Neuronal stem cell (in vitro differentiated cells): ENCODE measurements around the gene RANBP3.

Source experiments
- DNase-seq: peaks from one replicate; pipeline ENCODE4 v3.0.0-alpha.2; 2013; ENCODE audit warnings: low spot score
- H2AFZ ChIP-seq: one replicate; pipeline ENCODE4 v1.6.1; 2013; ENCODE audit warnings: mild to moderate bottlenecking, low read length, inconsistent platforms
- H2AK5ac ChIP-seq: 2 replicates; pipeline ENCODE4 v1.6.1; 2013; ENCODE audit warnings: low read depth, mild to moderate bottlenecking, inconsistent platforms, low read length, moderate library complexity, mixed read lengths
- H2BK120ac ChIP-seq: 2 replicates; pipeline ENCODE4 v1.6.1; 2013; ENCODE audit warnings: low read depth, mild to moderate bottlenecking, inconsistent platforms, low read length, moderate library complexity, mixed read lengths
- H2BK12ac ChIP-seq: one replicate; pipeline ENCODE4 v1.6.1; 2013; ENCODE audit warnings: low read length, inconsistent platforms
- H2BK15ac ChIP-seq: 2 replicates; pipeline ENCODE4 v1.6.1; 2013; ENCODE audit warnings: mild to moderate bottlenecking, low read length, inconsistent platforms, mixed read lengths
- H2BK5ac ChIP-seq: one replicate; pipeline ENCODE4 v1.6.1; 2013; ENCODE audit warnings: inconsistent platforms, mild to moderate bottlenecking, low read length, moderate library complexity
- H3K14ac ChIP-seq: one replicate; pipeline ENCODE4 v1.6.1; 2013; ENCODE audit warnings: low read length, inconsistent platforms
- H3K18ac ChIP-seq: 2 replicates; pipeline ENCODE4 v1.6.1; 2013; ENCODE audit warnings: low read length, inconsistent platforms
- H3K23ac ChIP-seq: 2 replicates; pipeline ENCODE4 v1.6.1; 2013; ENCODE audit warnings: low read depth, mild to moderate bottlenecking, mixed read lengths, low read length, inconsistent platforms; ENCODE audit not compliant: poor library complexity
- H3K27ac ChIP-seq: replicated peaks from 3 replicates; pipeline ENCODE4 v1.5.1; 2013; ENCODE audit warnings: low read length, inconsistent platforms
- H3K27me3 ChIP-seq, 3 experiments: 2 replicates each; pipeline ENCODE4 v1.6.1; 2013; ENCODE audit warnings: low read length in 3 of 3, mild to moderate bottlenecking in 2 of 3, inconsistent platforms in 1 of 3, low read depth in 1 of 3, mixed read lengths in 1 of 3, moderate library complexity in 1 of 3; ENCODE audit not compliant: control insufficient read depth in 3 of 3, insufficient read depth in 3 of 3
- H3K36me3 ChIP-seq, 2 donors: replicated peaks in 1 of 2; 2 replicates each; pipeline ENCODE4 v1.6.1; 2013; ENCODE audit warnings: low read length in 2 of 2; ENCODE audit not compliant: control insufficient read depth in 2 of 2, insufficient read depth in 2 of 2
- H3K4ac ChIP-seq: 2 replicates; pipeline ENCODE4 v1.6.1; 2013; ENCODE audit warnings: inconsistent platforms, mild to moderate bottlenecking, low read length, moderate library complexity
- H3K4me1 ChIP-seq, 2 donors: 1 replicate in 1 of 2; 2 replicates in 1 of 2; pipeline ENCODE4 v1.6.1; 2013; ENCODE audit warnings: low read length in 2 of 2, low read depth in 1 of 2; ENCODE audit not compliant: control insufficient read depth in 2 of 2, insufficient read depth in 1 of 2
- H3K4me2 ChIP-seq: one replicate; pipeline ENCODE4 v1.6.1; 2013; ENCODE audit warnings: mild to moderate bottlenecking, low read length, inconsistent platforms; ENCODE audit not compliant: insufficient read depth, poor library complexity, severe bottlenecking
- H3K4me3 ChIP-seq, 2 donors: 2 replicates each; pipeline ENCODE4 v1.5.1; 2013; ENCODE audit warnings: low read length in 2 of 2, mild to moderate bottlenecking in 2 of 2, inconsistent platforms in 1 of 2, moderate library complexity in 1 of 2
- H3K79me1 ChIP-seq: one replicate; pipeline ENCODE4 v1.6.1; 2013; ENCODE audit warnings: low read depth, mild to moderate bottlenecking, inconsistent platforms, low read length, moderate library complexity
- H3K9ac ChIP-seq: one replicate; pipeline ENCODE4 v1.6.1; 2013; ENCODE audit warnings: mild to moderate bottlenecking, low read depth, low read length, inconsistent platforms; ENCODE audit not compliant: poor library complexity
- H3K9me3 ChIP-seq, 2 donors: replicated peaks in 1 of 2; 2 replicates each; pipeline versions ENCODE3 to v1.6.1; 2013; ENCODE audit warnings: low read length in 2 of 2, mild to moderate bottlenecking in 2 of 2, inconsistent platforms in 1 of 2, low read depth in 1 of 2, mixed read lengths in 1 of 2, moderate library complexity in 1 of 2; ENCODE audit not compliant: control insufficient read depth in 2 of 2, insufficient read depth in 1 of 2
- H4K8ac ChIP-seq: one replicate; pipeline ENCODE4 v1.6.1; 2013; ENCODE audit warnings: low read depth, mild to moderate bottlenecking, inconsistent platforms, low read length, moderate library complexity
- H4K91ac ChIP-seq: one replicate; pipeline ENCODE4 v1.6.1; 2013; ENCODE audit warnings: low read length, low read depth, mild to moderate bottlenecking, inconsistent platforms; ENCODE audit not compliant: poor library complexity
- WGBS, 2 donors: extraction: QIAGEN DNeasy Blood & Tissue Kit; methylation state at CpG; one replicate each; pipeline ENCODE4 v1.1.7; 2013; ENCODE audit warnings: missing lambda C conversion rate in 2 of 2, mixed read lengths in 1 of 2; ENCODE audit not compliant: insufficient read length in 2 of 2, insufficient replicate concordance in 1 of 2; ENCODE audit errors: extremely low coverage in 2 of 2; 5-methylcytosine and 5-hydroxymethylcytosine counted together

The RANBP3 gene

DNA sequence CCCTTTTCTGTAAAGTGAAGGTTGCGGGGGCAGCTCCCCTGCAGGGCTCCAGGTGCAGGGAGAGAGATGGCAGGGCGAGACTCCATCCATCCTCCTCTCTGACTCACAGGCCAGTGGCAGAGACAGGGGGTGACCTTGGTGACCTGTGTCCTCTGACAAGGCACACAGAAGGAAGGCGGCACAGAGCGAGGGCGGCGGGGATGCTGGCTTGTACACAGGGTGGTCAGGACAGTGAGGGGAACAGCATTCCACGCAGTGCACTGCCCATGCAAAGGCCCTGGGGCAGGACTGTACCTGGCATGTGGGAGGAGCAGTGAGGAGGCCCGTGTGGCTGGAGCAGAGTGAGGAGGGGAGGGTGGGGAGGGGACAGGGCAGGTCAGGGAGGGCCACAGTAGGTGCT, 82.0 kb downstream of the RANBP3 start:
- Histone ChIP-seq H3K4me2 (no peak overlapping the region), H2BK12ac (no peak overlapping the region), H3K36me3 (peaks cover 19 to 27% of the 10 kb centered on the region in 2 donors), H3K4ac (no peak overlapping the region), H2AFZ (no peak overlapping the region), H3K14ac (no peak overlapping the region), H2BK15ac (no peak overlapping the region), H3K79me1 (peaks cover 10% of the 10 kb centered on the region), H3K27ac (no peak overlapping the region), H3K23ac (peak overlapping the region; percentile 65), H4K91ac (no peak overlapping the region), H3K18ac (no peak overlapping the region), H3K4me3 (no peak overlapping the region), H2BK5ac (no peak overlapping the region), H4K8ac (no peak overlapping the region), H2BK120ac (no peak overlapping the region), H3K9me3 (no peaks in the 10 kb centered on the region), H2AK5ac (no peak overlapping the region), H3K4me1 (peaks cover 3 to 5% of the 10 kb centered on the region in 2 donors), H3K9ac (no peak overlapping the region), H3K27me3 (no peaks in the 10 kb centered on the region)
- no peak for DNase-seq
- WGBS, 2 donors = no CpG with 5 or more reads among the region's 8 CpGs

DNA sequence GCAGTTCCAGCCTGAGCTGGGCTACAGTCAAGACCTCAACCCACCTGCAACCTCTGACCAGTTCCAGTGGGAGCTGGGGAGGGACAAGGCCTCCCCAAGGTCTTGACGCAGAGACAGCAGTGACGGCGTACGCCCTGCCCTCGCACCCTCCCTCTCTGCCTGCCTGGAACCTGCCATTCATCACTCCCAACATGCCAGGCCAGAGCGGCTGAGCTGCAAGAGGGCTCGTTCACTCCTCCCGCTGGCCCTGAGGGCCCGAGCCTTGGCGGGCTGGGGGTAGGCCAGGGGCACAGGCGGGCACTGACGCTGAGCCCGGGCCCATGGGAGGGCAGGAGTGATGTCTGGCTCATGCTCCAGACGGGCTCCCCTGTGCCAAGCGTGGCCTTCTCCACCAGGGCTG, 82.5 kb downstream of the RANBP3 start:
- Histone ChIP-seq H3K4me2 (no peak overlapping the region), H2BK120ac (no peak overlapping the region), H2BK12ac (no peak overlapping the region), H3K23ac (no peak overlapping the region), H3K18ac (no peak overlapping the region), H4K8ac (no peak overlapping the region), H3K79me1 (peaks cover 10% of the 10 kb centered on the region), H3K9ac (no peak overlapping the region), H3K36me3 (peaks cover 18 to 25% of the 10 kb centered on the region in 2 donors), H3K4me3 (no peak overlapping the region), H3K27me3 (no peaks in the 10 kb centered on the region), H2BK5ac (peak overlapping the region; percentile 53), H3K9me3 (no peaks in the 10 kb centered on the region), H2BK15ac (no peak overlapping the region), H3K14ac (no peak overlapping the region), H3K27ac (no peak overlapping the region), H2AK5ac (no peak overlapping the region), H4K91ac (no peak overlapping the region), H3K4ac (no peak overlapping the region), H3K4me1 (peaks cover 3 to 5% of the 10 kb centered on the region in 2 donors), H2AFZ (no peak overlapping the region)
- no peak for DNase-seq
- no CpG with 5 or more reads among the region's 15 CpGs for WGBS, 2 donors

DNA sequence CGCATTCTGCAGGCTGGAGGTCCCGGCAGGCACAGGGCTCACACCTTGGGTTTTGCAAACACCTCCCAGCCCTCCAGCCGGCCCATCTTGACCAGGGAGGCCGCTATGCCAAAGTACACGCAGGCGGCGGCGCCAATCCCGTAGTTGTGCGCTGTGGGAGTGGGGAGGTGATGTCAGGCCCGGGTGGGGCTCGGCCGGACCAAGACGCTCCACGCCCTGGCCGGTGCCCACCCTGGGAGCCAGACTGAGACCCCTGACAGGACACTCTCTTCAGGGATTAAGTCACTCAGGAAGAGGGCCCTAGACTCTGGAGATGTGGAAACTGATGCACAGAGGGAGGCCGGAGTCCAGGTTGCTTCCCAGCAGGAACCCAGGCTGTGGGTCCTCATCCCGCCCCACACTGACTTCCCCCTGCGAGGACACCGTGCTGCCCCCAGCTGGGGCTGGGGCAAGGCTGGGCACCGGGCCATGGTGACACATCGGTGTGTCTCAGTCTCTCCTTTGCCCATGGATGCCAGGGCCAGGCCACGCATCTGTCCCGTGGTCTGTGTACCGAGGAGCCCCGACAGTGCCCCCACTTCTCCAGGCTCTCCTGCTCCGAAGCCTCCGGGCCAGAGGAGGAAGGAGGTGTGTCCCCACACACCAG, 83.1 kb downstream of the RANBP3 start:
- H3K9me3 ChIP-seq = no peaks in the 10 kb centered on the region
- no peak overlapping the region for H3K9ac ChIP-seq
- DNase-seq = no peak
- no peak overlapping the region for H3K4me2 ChIP-seq
- peak overlapping the region; percentile 53 for H2BK5ac ChIP-seq
- H3K14ac ChIP-seq = no peak overlapping the region
- H3K4me1 ChIP-seq = peaks cover 3 to 5% of the 10 kb centered on the region in 2 donors
- H2BK15ac ChIP-seq = no peak overlapping the region
- no peak overlapping the region for H2AK5ac ChIP-seq
- no peak overlapping the region for H3K4me3 ChIP-seq
- no peak overlapping the region for H3K4ac ChIP-seq
- H3K36me3 ChIP-seq = peaks cover 15 to 19% of the 10 kb centered on the region in 2 donors
- no peak overlapping the region for H3K18ac ChIP-seq
- peak overlapping the region; percentile 43 for H3K23ac ChIP-seq
- no peak overlapping the region for H4K8ac ChIP-seq
- H3K27me3 ChIP-seq = no peaks in the 10 kb centered on the region
- H3K27ac ChIP-seq = no peak overlapping the region
- H2BK120ac ChIP-seq = no peak overlapping the region
- no CpG with 5 or more reads among the region's 28 CpGs for WGBS, 2 donors
- no peak overlapping the region for H2AFZ ChIP-seq
- H3K79me1 ChIP-seq = peaks cover 10% of the 10 kb centered on the region
- H2BK12ac ChIP-seq = no peak overlapping the region
- no peak overlapping the region for H4K91ac ChIP-seq

GRCh38 chr19:5893907-5894703, 83.8 kb downstream of the RANBP3 start:
- H2AK5ac ChIP-seq = no peak overlapping the region
- no peak overlapping the region for H2AFZ ChIP-seq
- no peaks in the 10 kb centered on the region for H3K9me3 ChIP-seq
- no peak overlapping the region for H3K23ac ChIP-seq
- no peak overlapping the region for H3K18ac ChIP-seq
- H3K4me1 ChIP-seq = peaks cover 3 to 5% of the 10 kb centered on the region in 2 donors
- WGBS, 2 donors = no CpG with 5 or more reads among the region's 28 CpGs
- no peak overlapping the region for H3K4ac ChIP-seq
- no peaks in the 10 kb centered on the region for H3K27me3 ChIP-seq
- H2BK12ac ChIP-seq = peak overlapping the region; percentile 41
- H2BK15ac ChIP-seq = no peak overlapping the region
- H2BK5ac ChIP-seq = no peak overlapping the region
- no peak for DNase-seq
- no peak overlapping the region for H3K27ac ChIP-seq
- H3K36me3 ChIP-seq = peaks cover 15 to 16% of the 10 kb centered on the region in 2 donors
- H4K8ac ChIP-seq = no peak overlapping the region
- peaks cover 10% of the 10 kb centered on the region for H3K79me1 ChIP-seq
- peak overlapping the region; percentile 12 for H3K9ac ChIP-seq
- H3K4me2 ChIP-seq = no peak overlapping the region
- no peak overlapping the region for H2BK120ac ChIP-seq
- no peak overlapping the region for H3K14ac ChIP-seq
- H4K91ac ChIP-seq = no peak overlapping the region
- H3K4me3 ChIP-seq = no peak overlapping the region
